Muscle of back (tissue), 11 donors: Measurements from ENCODE around the gene SMPD3. TPM values are rescaled to one million over a fixed set of nuclear protein-coding genes. Genes with fewer than 3 reads are reported as not detected.

Source experiments
- DNase-seq, 3 donors: peaks; one replicate each; pipeline versions ENCODE4 v3.0.0 to v3.0.0-alpha.2; 2013
- polyA plus RNA-seq, 10 donors: library from polyadenylated mRNA; unstranded; fragments of 120-200 nt; gene quantifications; one replicate each; pipeline ENCODE4 v1.2.1, GENCODE V29; 2013; ENCODE audit not compliant: insufficient read length in 10 of 10

Gene SMPD3
- polyA plus RNA-seq, 10 donors, result 0.54 to 1.5 (median 0.88) TPM

DNA sequence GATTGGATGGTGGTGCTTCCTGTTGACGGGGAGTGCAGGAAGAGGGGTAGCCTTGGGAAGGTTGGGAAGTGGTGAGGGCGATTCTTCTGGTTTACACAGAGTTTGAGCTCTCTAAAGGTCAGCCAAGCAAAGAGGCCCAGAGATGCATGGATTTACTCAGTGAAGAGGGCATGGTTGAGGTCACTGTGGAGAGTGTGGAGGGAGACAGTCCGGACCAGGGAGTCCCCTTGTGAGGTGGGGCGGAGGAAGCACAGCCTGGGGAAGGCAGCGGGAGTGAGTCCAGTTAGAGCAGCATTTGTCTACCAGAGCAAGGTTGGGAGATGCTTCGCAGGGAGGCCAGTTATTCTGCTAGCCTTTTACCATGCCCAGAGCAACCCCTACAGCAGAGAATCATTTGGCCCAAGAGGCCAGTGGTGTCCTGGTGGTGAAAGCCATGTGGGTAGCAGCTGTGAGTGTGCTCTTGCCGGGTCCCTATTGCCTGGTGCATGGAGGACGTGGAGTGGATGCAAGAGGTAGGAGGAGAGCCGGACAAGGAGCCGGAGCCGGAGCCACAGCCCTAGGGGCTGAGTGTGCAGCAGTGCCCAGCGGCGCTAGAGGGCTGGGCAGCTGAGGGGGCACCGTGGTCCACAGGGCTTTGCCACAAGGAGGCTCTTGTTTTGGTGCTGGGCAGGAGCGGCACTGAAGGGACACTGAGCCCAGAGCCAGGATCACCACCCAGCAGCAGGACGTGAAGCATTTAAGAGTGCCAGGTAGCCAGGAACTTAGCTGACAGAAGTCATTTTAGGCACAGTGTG, 109.8 kb downstream of the SMPD3 start:
- DNase-seq, result no peak

DNA sequence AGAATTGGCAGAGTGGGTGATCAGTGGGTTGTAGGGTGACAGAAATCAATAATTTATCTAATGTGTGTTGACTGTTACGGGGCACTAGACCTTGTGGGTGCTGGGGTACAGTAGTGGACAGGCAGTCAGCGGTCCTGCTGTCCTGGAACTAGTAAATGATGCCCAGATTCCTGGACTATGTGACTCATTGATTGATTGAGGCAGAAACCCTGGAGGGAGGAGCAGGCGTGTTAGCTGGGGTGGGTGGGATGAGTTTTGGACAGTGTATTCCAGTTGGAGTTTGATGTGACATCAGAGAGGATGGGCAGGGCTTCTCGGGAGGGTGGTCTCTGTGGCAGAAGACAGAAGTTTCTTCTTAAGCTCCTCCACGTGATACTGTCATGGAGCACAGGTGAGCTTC, 113.1 kb downstream of the SMPD3 start:
- DNase-seq, result no peak

- DNase-seq, result peak; percentile 11 to 68 (median 44)
Measured at GRCh38 chr16:68332411-68333121, 115.7 kb downstream of the SMPD3 start.

DNA sequence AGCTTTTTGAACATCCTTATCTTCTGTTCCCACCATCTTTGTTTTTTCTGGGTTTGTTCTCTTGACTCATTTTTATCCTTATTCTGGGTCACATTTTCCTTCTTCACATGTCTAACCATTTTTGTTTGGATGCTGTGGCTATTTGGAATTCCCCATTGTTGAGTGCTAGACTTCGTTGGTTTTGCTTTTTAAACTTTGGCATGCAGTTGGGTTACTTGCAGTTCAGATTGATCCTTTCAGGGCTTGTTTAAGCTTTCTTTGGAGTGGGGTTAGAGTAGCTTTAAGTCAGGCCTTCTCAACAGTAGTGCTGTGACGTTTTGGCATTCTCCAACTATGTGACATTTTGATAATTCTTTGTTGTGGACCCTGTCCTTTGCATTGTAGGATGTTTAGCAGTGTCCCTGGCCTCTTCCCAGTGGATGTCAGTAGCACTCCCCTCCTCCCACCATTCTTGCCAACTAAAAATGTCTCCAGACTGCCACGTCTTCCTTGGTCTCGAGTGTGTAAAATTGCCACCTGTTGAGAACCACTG, 116.4 kb downstream of the SMPD3 start:
- DNase-seq, result no peak

GRCh38 chr16:68328860-68329390, 119.4 kb downstream of the SMPD3 start:
- peak in 1 of 3 donors; percentile 8 for DNase-seq

- peak; percentile 65 to 83 (median 80) for DNase-seq
Measured at GRCh38 chr16:68328151-68328859, 120.0 kb downstream of the SMPD3 start.

DNA sequence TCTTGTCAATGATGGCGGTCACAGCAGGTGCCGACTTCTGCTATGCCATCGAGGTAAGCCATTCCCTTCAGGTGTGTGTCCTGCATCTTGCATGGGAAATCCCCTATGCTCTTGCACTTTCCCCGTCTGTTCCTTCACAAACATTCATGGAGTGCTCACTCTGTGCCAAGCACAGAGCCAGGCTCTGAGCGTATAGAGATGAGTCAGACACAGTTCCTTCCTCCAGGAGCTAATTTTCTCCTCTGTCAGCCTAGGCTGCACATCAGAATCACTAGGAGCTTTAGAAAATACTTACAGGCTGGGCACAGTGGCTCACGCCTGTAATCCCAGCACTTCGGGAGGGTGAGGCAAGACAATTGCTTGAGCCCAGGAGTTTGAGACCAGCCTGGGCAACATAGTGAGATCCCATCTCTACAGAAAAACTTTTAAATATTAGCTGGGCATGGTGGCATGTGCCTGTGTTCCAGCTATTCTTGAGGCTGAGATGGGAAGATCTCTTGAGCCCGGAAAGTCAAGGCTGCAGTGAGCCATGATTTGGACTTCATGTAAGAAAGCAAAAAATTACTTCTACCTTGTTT, 123.4 kb downstream of the SMPD3 start:
- DNase-seq, result no peak

DNA sequence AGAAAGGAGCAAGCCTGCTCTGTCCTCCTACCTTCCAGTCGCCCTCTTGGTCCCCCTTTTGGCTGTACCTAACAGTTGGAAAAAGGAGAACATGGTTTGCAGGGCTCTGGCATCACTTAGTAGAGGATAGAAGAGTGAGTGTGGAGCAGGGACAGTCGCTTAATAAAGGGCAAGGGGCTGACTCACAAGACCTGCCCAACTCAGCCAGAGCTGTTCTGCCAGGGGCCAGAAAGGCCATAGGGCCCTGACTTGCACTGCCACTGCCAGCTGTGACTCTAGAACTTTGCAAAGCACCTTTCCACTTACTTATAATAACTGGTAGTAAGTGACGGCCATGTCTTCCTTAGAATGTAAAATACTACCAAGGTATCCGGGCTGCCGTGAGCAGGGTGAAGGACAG, 124.0 kb downstream of the SMPD3 start:
- DNase-seq, result no peak

DNA sequence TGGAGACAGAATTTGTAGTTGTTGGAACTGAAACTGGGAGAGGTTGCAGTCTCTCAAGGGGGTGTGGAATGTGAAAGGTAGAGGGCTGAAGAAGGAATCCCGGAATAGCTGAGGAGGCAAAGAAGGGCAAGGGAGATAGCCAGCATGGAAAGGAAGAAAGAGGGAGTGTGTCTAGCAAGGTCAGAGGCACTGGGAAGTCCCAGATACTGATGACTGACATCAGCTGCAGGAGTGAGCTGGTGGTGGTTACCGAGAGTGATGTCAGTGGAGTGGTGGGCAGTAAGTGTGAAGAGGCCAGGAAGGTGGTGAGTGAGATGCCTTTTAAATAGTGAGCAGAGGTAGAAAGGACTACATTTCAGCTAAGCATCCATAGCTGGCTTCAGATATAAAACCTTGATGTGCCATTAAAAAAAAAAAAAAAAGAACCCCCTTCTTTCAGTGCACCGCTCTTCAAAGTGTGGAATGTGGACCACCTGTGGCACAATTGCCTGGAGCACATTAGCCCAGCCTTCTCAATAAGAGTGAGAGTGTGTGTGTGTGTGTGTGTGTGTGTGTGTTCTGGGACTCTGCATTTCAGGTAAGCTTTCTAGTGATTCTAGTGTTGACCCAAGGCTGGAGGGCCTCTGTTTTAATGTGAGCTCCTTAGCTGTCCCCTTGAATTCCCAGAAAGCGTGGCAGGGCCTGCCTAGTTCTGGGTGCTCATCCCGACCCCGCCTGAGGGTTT, 129.0 kb downstream of the SMPD3 start:
- no peak for DNase-seq

DNA sequence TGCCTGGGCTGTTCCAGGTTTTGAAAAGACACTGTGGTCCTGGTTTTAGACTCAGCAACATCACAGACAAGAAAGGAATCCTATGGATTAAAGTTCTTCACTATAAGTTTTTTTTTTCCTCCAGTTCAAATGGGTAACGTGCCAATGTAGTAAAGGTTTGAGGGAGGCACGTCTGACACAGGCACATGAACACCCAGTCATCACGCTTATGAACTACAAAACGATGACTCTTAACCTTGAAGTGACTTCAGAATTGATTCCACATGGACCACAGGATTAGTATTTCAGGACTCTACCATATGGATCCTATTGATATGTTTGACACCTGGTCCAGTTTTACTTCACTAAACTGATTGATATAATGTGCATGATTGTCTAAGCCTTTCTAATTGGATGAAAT, 135.2 kb downstream of the SMPD3 start:
- no peak for DNase-seq

DNA sequence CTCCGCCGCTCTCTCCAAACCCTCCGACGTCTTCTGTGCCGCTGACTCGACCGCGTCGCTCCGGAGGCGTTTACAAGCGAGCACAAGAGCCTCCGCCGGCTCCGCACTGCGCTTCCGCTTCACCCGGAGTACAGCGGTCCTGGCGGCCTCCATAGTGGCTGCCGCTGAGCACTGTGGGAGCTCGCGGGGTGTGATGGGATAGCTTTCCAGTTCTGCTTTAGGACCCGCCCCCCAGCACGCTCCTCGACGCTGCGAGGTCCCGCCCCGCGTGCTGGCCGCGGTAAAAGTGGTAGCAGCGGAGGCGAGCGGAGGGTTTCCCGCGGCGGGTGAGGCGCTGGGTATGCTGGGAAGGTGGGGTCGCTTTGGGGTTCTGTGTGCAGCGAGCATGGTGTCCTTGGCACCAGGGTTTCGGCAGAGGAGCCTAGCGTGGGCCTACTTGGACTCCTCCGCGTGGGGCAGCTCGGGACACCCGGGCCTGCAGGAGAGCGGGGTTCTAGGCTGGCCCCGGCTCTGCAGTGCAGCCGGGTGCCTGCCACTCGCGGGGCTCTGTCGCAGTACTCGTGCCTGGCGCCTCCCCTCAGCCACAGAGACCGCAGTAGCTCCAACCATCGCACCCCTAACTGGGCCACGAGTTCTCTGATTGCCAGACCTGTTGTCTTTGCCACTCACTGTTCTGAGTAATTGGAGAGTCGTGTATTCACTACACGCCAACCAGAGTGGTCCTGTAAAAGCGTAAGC, 137.4 kb downstream of the SMPD3 start, which contains the start of the genes PRMT7 and SLC7A6OS:
Gene PRMT7, plus strand, starts transcription at position 246 of the 738 bp plus-strand sequence. CDS start 4,961 bp downstream, outside the sequence.
Gene SLC7A6OS, minus strand, starts transcription at position 173 of the 738 bp plus-strand sequence. Its CDS starts 20 bp downstream, at position 153.
- DNase-seq, result peak; percentile 87 to 98 (median 93)

- no peak for DNase-seq
Measured at GRCh38 chr16:68310437-68310773, 137.9 kb downstream of the SMPD3 start.

GRCh38 chr16:68309799-68310198, 138.5 kb downstream of the SMPD3 start:
- no peak for DNase-seq

Other genes with a start within 250 kb of the SMPD3 start
- 10 to 100 TPM in 1 of 10 donors, 1 to 10 TPM in 3, under 1 TPM in 6; 0.32 to 10.1 (median 0.79) TPM for gene ESRP2, start 212.4 kb downstream of the SMPD3 start, polyA plus RNA-seq
- 10 to 100 TPM; 20.8 to 30.6 (median 28.0) TPM for gene PLA2G15, start 203.1 kb downstream of the SMPD3 start, polyA plus RNA-seq
- 10 to 100 TPM in 5 of 10 donors, 1 to 10 TPM in 5; 6.3 to 12.0 (median 9.9) TPM for gene SLC7A6, start 184.0 kb downstream of the SMPD3 start, polyA plus RNA-seq
- gene SLC7A6OS, start 137.6 kb downstream of the SMPD3 start, polyA plus RNA-seq, result 10 to 100 TPM; 11.2 to 16.6 (median 14.2) TPM
- 10 to 100 TPM; 36.3 to 49.9 (median 38.8) TPM for gene PRMT7, start 137.5 kb downstream of the SMPD3 start, polyA plus RNA-seq
- 10 to 100 TPM; 12.7 to 22.9 (median 18.8) TPM for gene ZFP90, start 90.8 kb upstream of the SMPD3 start, polyA plus RNA-seq
- 10 to 100 TPM in 2 of 10 donors, under 1 TPM in 8; 0.17 to 19.0 (median 0.67) TPM for gene CDH3, start 196.8 kb upstream of the SMPD3 start, polyA plus RNA-seq